HCT116 (cell line): Measurements from ENCODE around the gene PDF. TPM values are rescaled to one million over a fixed set of nuclear protein-coding genes. Genes with fewer than 3 reads are reported as not detected.
A peak's percentile ranks its signal among the peaks of the same experiment; 100 is the strongest.

Experiments
- ATAC-seq: fragments of 200-7000 bp; cut with Tn5 transposase; 2 replicates; pipeline ENCODE4 v1.9.1; 2020; ENCODE audit warnings: mild to moderate bottlenecking, moderate library complexity
- BruUV-seq: library from RNA; stranded (reverse); fragments of 400-500 nt; replicated peaks from 2 replicates; lab custom pipeline; 2021; lab: Mats Ljungman, UMichigan
- CTCF ChIA-PET: fragments of 300-600 bp; sonication (Branson Sonifier 250); formaldehyde crosslinking; loops from one replicate; lab custom pipeline; 2021; ENCODE audit warnings: antibody characterized with exemption; lab: Charles Lee
- POLR2A ChIA-PET: fragments of 300-600, 350-600 bp; sonication (Branson Sonifier 250); formaldehyde crosslinking; loops from one replicate; lab custom pipeline; 2021; ENCODE audit warnings: antibody characterized with exemption; lab: Charles Lee
- RAD21 ChIA-PET, 2 experiments: fragments of 300-600 bp; sonication (Branson Sonifier 250); formaldehyde crosslinking; loops; one replicate each; lab custom pipeline; 2023; ENCODE audit warnings: low total read pairs in 2 of 2; ENCODE audit not compliant: uncharacterized antibody in 2 of 2, unreplicated experiment in 2 of 2, low non-redundant PET in 1 of 2; lab: Charles Lee
- DNase-seq: peaks from one replicate; pipeline ENCODE4 v3.0.0-alpha.2; 2010; ENCODE audit warnings: low read depth, low spot score
- H2AFZ ChIP-seq: fragments of 200-600 bp; shearing (Covaris generic), sonication (generic); 2 replicates; pipeline ENCODE4 v1.6.1; 2017; ENCODE audit warnings: low read depth, mixed run types, mixed read lengths, antibody characterized with exemption, low read length; ENCODE audit not compliant: poor library complexity, severe bottlenecking
- H3K27ac ChIP-seq: 2 replicates; pipeline ENCODE4 v1.5.1; 2012; ENCODE audit warnings: low read depth, low read length
- H3K27me3 ChIP-seq: fragments of 200-600 bp; sonication (generic); 2 replicates; pipeline ENCODE4 v1.6.1; 2016; ENCODE audit warnings: mixed run types, low read length, mixed read lengths; ENCODE audit not compliant: insufficient read depth
- H3K36me3 ChIP-seq, 2 experiments: fragments of 200-500 bp in 1 of 2; fragments of 200-600 bp in 1 of 2; sonication (Bioruptor generic) in 1 of 2; sonication (generic) in 1 of 2; 2 replicates each; pipeline versions ENCODE4 v1.5.1 to v1.6.1; 2014 to 2016; ENCODE audit warnings: low read length in 2 of 2, inconsistent platforms in 1 of 2, mixed read lengths in 1 of 2, mixed run types in 1 of 2; ENCODE audit not compliant: insufficient read depth in 2 of 2, control insufficient read depth in 1 of 2
- H3K4me1 ChIP-seq, 2 experiments: fragments of 200-600 bp in 1 of 2; sonication (generic) in 1 of 2; 2 replicates each; pipeline versions ENCODE4 v1.5.1 to v1.6.1; 2012 to 2017; ENCODE audit warnings: low read length in 2 of 2, inconsistent platforms in 1 of 2, mild to moderate bottlenecking in 1 of 2, mixed read lengths in 1 of 2, mixed run types in 1 of 2, moderate library complexity in 1 of 2; ENCODE audit not compliant: insufficient read depth in 2 of 2, control insufficient read depth in 1 of 2
- H3K4me2 ChIP-seq: fragments of 200-600 bp; sonication (generic); 2 replicates; pipeline ENCODE4 v1.6.1; 2017; ENCODE audit warnings: mixed run types, low read length, mixed read lengths
- H3K4me3 ChIP-seq, 2 experiments: fragments of 200-600 bp in 1 of 2; sonication (generic) in 1 of 2; replicated peaks in 1 of 2; 2 replicates each; pipeline ENCODE4 v1.5.1; 2011 to 2016; ENCODE audit warnings: low read length in 2 of 2, control low read depth in 1 of 2, low read depth in 1 of 2, mild to moderate bottlenecking in 1 of 2, mixed read lengths in 1 of 2, mixed run types in 1 of 2
- H3K79me2 ChIP-seq: fragments of 200-600 bp; sonication (generic); 2 replicates; pipeline ENCODE4 v1.6.1; 2017; ENCODE audit warnings: mild to moderate bottlenecking, mixed run types, low read length, moderate library complexity, mixed read lengths; ENCODE audit not compliant: insufficient read depth
- H3K9ac ChIP-seq: fragments of 200-600 bp; sonication (generic); 2 replicates; pipeline ENCODE4 v1.6.1; 2016; ENCODE audit warnings: low read length, mixed read lengths
- H3K9me2 ChIP-seq: fragments of 200-600 bp; sonication (generic), shearing (Covaris generic); 2 replicates; pipeline ENCODE4 v1.6.1; 2017; ENCODE audit warnings: mixed run types, mild to moderate bottlenecking, moderate library complexity; ENCODE audit not compliant: insufficient read depth
- H3K9me3 ChIP-seq, 2 experiments: fragments of 200-500 bp in 1 of 2; fragments of 200-600 bp in 1 of 2; sonication (Bioruptor generic) in 1 of 2; sonication (generic) in 1 of 2; 2 replicates each; pipeline ENCODE4 v1.6.1; 2014 to 2017; ENCODE audit warnings: low read length in 2 of 2, mixed read lengths in 2 of 2, inconsistent platforms in 1 of 2, low read depth in 1 of 2, mild to moderate bottlenecking in 1 of 2, mixed run types in 1 of 2, moderate library complexity in 1 of 2; ENCODE audit not compliant: control insufficient read depth in 1 of 2, insufficient read depth in 1 of 2
- H4K20me1 ChIP-seq: fragments of 200-600 bp; sonication (generic), shearing (Covaris generic); 2 replicates; pipeline ENCODE4 v1.6.1; 2017; ENCODE audit warnings: mixed run types, mild to moderate bottlenecking, moderate library complexity; ENCODE audit not compliant: insufficient read depth
- CTCF ChIP-seq, 3 experiments: fragments of 200-600 bp in 1 of 3; sonication (generic) in 1 of 3; IDR thresholded peaks in 2 of 3; conservative IDR thresholded peaks in 1 of 3; 2 replicates each; pipeline ENCODE4 v1.5.1; 2012 to 2017; ENCODE audit warnings: low read depth in 2 of 3, low read length in 2 of 3, antibody characterized with exemption in 1 of 3, borderline replicate concordance in 1 of 3, control low read depth in 1 of 3, mild to moderate bottlenecking in 1 of 3, mixed read lengths in 1 of 3, mixed run types in 1 of 3, moderate library complexity in 1 of 3; ENCODE audit not compliant: insufficient read depth in 1 of 3
- ELF1 ChIP-seq: IDR thresholded peaks from 2 replicates; pipeline ENCODE4 v1.6.1; 2012; ENCODE audit warnings: low read depth, borderline replicate concordance
- EZH2phosphoT487 ChIP-seq: fragments of 200-600 bp; IDR thresholded peaks from 2 replicates; pipeline ENCODE4 v1.6.1; 2018; ENCODE audit warnings: antibody characterized with exemption, borderline replicate concordance
- JUND ChIP-seq: IDR thresholded peaks from 2 replicates; pipeline ENCODE4 v1.6.1; 2012
- RAD21 ChIP-seq: IDR thresholded peaks from 2 replicates; pipeline ENCODE4 v1.6.1; 2012; ENCODE audit warnings: low read depth, mild to moderate bottlenecking
- SP1 ChIP-seq: IDR thresholded peaks from 2 replicates; pipeline ENCODE4 v1.6.1; 2012; ENCODE audit warnings: low read depth
- TCF7L2 ChIP-seq: IDR thresholded peaks from 2 replicates; pipeline ENCODE4 v1.7.0; 2011; ENCODE audit warnings: borderline replicate concordance, inconsistent platforms; ENCODE audit not compliant: insufficient read depth, insufficient read length; ENCODE audit errors: extremely low read depth
- YY1 ChIP-seq: IDR thresholded peaks from 2 replicates; pipeline ENCODE4 v1.6.1; 2011; ENCODE audit warnings: low read length, low read depth, moderate library complexity, mild to moderate bottlenecking; ENCODE audit not compliant: insufficient replicate concordance; ENCODE audit errors: extremely low read depth
- ZNF274 ChIP-seq: fragments of 200-500 bp; sonication (Bioruptor generic); IDR thresholded peaks from 2 replicates; pipeline ENCODE4 v1.6.1; 2014; ENCODE audit warnings: mild to moderate bottlenecking, low read depth, low read length, inconsistent platforms
- intact Hi-C: fragments of 100-400 bp; cut with micrococcal nuclease; formaldehyde crosslinking; loops from 2 replicates; pipeline ENCODE4 v1.10.0; 2022
- total RNA-seq: library from RNA; stranded (reverse); gene quantifications from one replicate; pipeline ENCODE4 v1.2.1, GENCODE V29; 2021; ENCODE audit not compliant: unreplicated experiment

The PDF gene
- total RNA-seq, 1 experiment from 2014 or later, result 33.9 TPM

- TF ChIP-seq YY1, result no peak
Observed at GRCh38 chr16:69326172-69326873, 4.1 kb downstream of the PDF start (continued).

- Histone ChIP-seq H3K9me3 (no peaks in the 10 kb centered on the region), H3K27ac (peak overlapping the region; percentile 29; the same call in 1 of the 2 replicates), H3K9me2 (no peaks in the 10 kb centered on the region), H3K79me2 (peaks cover 95% of the 10 kb centered on the region), H2AFZ (no peak overlapping the region), H4K20me1 (peaks cover 20% of the 10 kb centered on the region; the same call in 1 of the 2 replicates), H3K9ac (no peak overlapping the region), H3K4me3 (no peak overlapping the region), H3K4me2 (no peak overlapping the region), H3K27me3 (no peaks in the 10 kb centered on the region), H3K36me3 (peaks cover 43 to 64% of the 10 kb centered on the region in 2 experiments), H3K4me1 (peaks cover 11 to 21% of the 10 kb centered on the region in 2 experiments)
- no TSS peak for BruUV-seq
- no peak for ATAC-seq
- CTCF ChIA-PET, result no interaction called here
- RAD21 ChIA-PET, result no interaction called here
- intact Hi-C loops, result no loop called here
- no peak for DNase-seq
- no peak for TF ChIP-seq ELF1
- TF ChIP-seq JUND, result no peak
- no peak for TF ChIP-seq YY1
- POLR2A ChIA-PET, result no interaction called here
Observed at GRCh38 chr16:69325784-69326171, 4.6 kb downstream of the PDF start.

GRCh38 chr16:69324585-69325253, 5.7 kb downstream of the PDF start:
- Histone ChIP-seq H3K4me2 (no peak overlapping the region), H3K9me2 (no peaks in the 10 kb centered on the region), H3K9me3 (no peaks in the 10 kb centered on the region), H3K4me1 (peaks cover 11 to 20% of the 10 kb centered on the region in 2 experiments), H2AFZ (no peak overlapping the region), H3K27me3 (no peaks in the 10 kb centered on the region), H3K27ac (peak overlapping the region; percentile 9; the same call in 1 of the 2 replicates), H4K20me1 (peaks cover 20% of the 10 kb centered on the region; the same call in 1 of the 2 replicates), H3K9ac (no peak overlapping the region), H3K4me3 (no peak overlapping the region), H3K36me3 (peaks cover 51 to 69% of the 10 kb centered on the region in 2 experiments), H3K79me2 (peaks cover 92% of the 10 kb centered on the region)
- RAD21 ChIA-PET, result no interaction called here
- CTCF ChIA-PET, result no interaction called here
- BruUV-seq, result TSS peak; percentile 25
- POLR2A ChIA-PET, result no interaction called here
- DNase-seq, result no peak
- no peak for ATAC-seq
- intact Hi-C loops, result no loop called here
- TF ChIP-seq CTCF (IDR thresholded peaks at IDR 0.05 in 2 of 3, conservative IDR thresholded peaks at IDR 0.05 in 1 of 3; ENCODE audit: borderline replicate concordance in 1 of 3, insufficient read depth in 1 of 3, low read depth in 2 of 3, low read length in 2 of 3), result no peak
- TF ChIP-seq EZH2phosphoT487, result no peak
- TF ChIP-seq SP1, result no peak
- TF ChIP-seq TCF7L2, result no peak
- TF ChIP-seq ELF1, result no peak
- no peak for TF ChIP-seq ZNF274
- no peak for TF ChIP-seq RAD21
